ENCODE data around the gene AKT1.

AKT1 gene

GRCh38 chr14:104750056-104750752 is 45.3 kb downstream of the AKT1 start:
- no peaks in the 10 kb centered on the region for H3K36me3 ChIP-seq (replicated peaks; ENCODE audit: low read depth, low read length)
- TF ChIP-seq EZH2phosphoT487 (IDR thresholded peaks at IDR 0.05; ENCODE audit: low read depth): no peak
- TF ChIP-seq, protein P1, sequence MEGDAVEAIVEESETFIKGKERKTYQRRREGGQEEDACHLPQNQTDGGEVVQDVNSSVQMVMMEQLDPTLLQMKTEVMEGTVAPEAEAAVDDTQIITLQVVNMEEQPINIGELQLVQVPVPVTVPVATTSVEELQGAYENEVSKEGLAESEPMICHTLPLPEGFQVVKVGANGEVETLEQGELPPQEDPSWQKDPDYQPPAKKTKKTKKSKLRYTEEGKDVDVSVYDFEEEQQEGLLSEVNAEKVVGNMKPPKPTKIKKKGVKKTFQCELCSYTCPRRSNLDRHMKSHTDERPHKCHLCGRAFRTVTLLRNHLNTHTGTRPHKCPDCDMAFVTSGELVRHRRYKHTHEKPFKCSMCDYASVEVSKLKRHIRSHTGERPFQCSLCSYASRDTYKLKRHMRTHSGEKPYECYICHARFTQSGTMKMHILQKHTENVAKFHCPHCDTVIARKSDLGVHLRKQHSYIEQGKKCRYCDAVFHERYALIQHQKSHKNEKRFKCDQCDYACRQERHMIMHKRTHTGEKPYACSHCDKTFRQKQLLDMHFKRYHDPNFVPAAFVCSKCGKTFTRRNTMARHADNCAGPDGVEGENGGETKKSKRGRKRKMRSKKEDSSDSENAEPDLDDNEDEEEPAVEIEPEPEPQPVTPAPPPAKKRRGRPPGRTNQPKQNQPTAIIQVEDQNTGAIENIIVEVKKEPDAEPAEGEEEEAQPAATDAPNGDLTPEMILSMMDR (IDR thresholded peaks at IDR 0.05; ENCODE audit: low read depth, low read length): no peak
- no peak overlapping the region for H3K27ac ChIP-seq (ENCODE audit: low read length)
- H3K4me1 ChIP-seq (ENCODE audit: low read length): peaks cover 23% of the 10 kb centered on the region
- H4K20me1 ChIP-seq (ENCODE audit: insufficient read depth, low read length): no peaks in the 10 kb centered on the region
- no peak overlapping the region for H2AFZ ChIP-seq (ENCODE audit: low read depth, low read length)
- no peak overlapping the region for H3K9ac ChIP-seq (ENCODE audit: low read length)
- no peaks in the 10 kb centered on the region for H3K9me3 ChIP-seq (ENCODE audit: insufficient read depth, low read length)
- no peaks in the 10 kb centered on the region for H3K27me3 ChIP-seq (ENCODE audit: low read depth, low read length)
- no peak overlapping the region for H3K4me3 ChIP-seq (ENCODE audit: low read length)
- no peak overlapping the region for H3K4me2 ChIP-seq (ENCODE audit: low read length)
- H3K79me2 ChIP-seq (ENCODE audit: low read length): peaks cover 26% of the 10 kb centered on the region

DNA sequence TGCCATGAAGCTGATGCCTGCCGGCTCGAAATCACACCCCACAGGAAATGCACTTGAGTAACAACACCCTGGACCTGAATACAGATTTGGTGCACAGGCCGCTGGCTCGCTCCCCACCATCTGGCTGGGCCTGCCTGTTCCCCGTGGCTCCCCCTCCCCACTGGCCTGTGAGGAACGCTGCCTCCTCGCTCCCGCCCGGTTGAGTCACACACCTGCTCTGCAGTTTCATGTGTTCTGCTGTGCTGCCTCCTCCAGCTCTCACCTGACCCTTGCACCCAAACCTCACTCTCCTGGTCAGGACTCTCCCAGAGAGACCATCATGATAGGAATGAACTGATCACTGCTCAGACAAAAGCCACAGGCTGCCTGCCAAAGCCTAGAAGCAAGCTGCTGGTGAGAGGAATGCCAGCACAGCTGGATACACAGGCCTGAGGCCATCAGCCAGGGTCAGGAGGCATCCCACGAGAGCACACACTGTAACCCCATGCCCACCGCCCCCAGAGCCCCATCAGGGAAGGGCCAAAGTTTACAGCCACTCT is 46.4 kb downstream of the AKT1 start:
- peaks cover 16% of the 10 kb centered on the region for H3K79me2 ChIP-seq (ENCODE audit: low read length)
- no peaks in the 10 kb centered on the region for H3K27me3 ChIP-seq (ENCODE audit: low read depth, low read length)
- no peak overlapping the region for H2AFZ ChIP-seq (ENCODE audit: low read depth, low read length)
- no peaks in the 10 kb centered on the region for H4K20me1 ChIP-seq (ENCODE audit: insufficient read depth, low read length)
- no peak overlapping the region for H3K9ac ChIP-seq (ENCODE audit: low read length)
- no peak overlapping the region for H3K4me3 ChIP-seq (ENCODE audit: low read length)
- H3K27ac ChIP-seq (ENCODE audit: low read length): no peak overlapping the region
- no peak overlapping the region for H3K4me2 ChIP-seq (ENCODE audit: low read length)
- TF ChIP-seq EZH2phosphoT487 (IDR thresholded peaks at IDR 0.05; ENCODE audit: low read depth): no peak
- TF ChIP-seq, protein P1 (IDR thresholded peaks at IDR 0.05; ENCODE audit: low read depth, low read length): no peak
- no peaks in the 10 kb centered on the region for H3K36me3 ChIP-seq (replicated peaks; ENCODE audit: low read depth, low read length)
- H3K4me1 ChIP-seq (ENCODE audit: low read length): peaks cover 14% of the 10 kb centered on the region
- no peaks in the 10 kb centered on the region for H3K9me3 ChIP-seq (ENCODE audit: insufficient read depth, low read length)

GRCh38 chr14:104747876-104748275 is 47.7 kb downstream of the AKT1 start:
- no peak overlapping the region for H3K4me2 ChIP-seq (ENCODE audit: low read length)
- no peak overlapping the region for H3K27ac ChIP-seq (ENCODE audit: low read length)
- no peaks in the 10 kb centered on the region for H3K9me3 ChIP-seq (ENCODE audit: insufficient read depth, low read length)
- H3K79me2 ChIP-seq (ENCODE audit: low read length): peaks cover 4% of the 10 kb centered on the region; the same call in 1 of the 2 replicates
- no peak overlapping the region for H3K9ac ChIP-seq (ENCODE audit: low read length)
- H2AFZ ChIP-seq (ENCODE audit: low read depth, low read length): no peak overlapping the region
- peaks cover 8% of the 10 kb centered on the region; the same call in 1 of the 2 replicates for H3K4me1 ChIP-seq (ENCODE audit: low read length)
- no peaks in the 10 kb centered on the region for H3K36me3 ChIP-seq (replicated peaks; ENCODE audit: low read depth, low read length)
- no peaks in the 10 kb centered on the region for H4K20me1 ChIP-seq (ENCODE audit: insufficient read depth, low read length)
- TF ChIP-seq EZH2phosphoT487 (IDR thresholded peaks at IDR 0.05; ENCODE audit: low read depth): no peak
- TF ChIP-seq, protein P1 (IDR thresholded peaks at IDR 0.05; ENCODE audit: low read depth, low read length): no peak
- H3K4me3 ChIP-seq (ENCODE audit: low read length): no peak overlapping the region
- H3K27me3 ChIP-seq (ENCODE audit: low read depth, low read length): no peaks in the 10 kb centered on the region

DNA sequence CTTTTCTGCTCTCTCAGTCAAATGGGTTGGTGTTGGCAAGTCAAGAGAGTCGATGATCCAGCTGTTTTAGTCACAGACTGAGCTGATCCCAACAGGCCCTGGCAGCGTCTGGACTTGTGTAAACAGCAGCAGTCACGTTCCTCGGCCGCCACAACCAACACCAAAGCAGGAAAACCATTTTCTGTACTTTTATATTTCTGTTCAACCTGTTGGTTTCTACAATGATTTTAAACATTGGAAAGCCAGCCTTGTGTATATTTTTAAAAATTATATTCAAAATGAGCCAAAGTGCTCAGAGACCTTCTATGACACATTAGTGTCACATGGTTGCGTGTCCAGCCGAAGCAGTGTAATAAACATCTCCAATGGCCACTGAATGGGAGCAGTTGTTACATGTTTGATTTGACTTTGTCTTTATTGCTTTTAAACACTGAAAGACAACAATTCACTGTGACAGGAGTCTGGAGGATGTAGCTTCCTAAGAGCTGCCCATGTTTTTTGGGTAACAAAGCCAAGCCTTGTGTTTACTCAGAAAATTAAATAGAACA is 48.5 kb downstream of the AKT1 start:
- no peak for TF ChIP-seq EZH2phosphoT487 (IDR thresholded peaks at IDR 0.05; ENCODE audit: low read depth)
- TF ChIP-seq, protein P1 (IDR thresholded peaks at IDR 0.05; ENCODE audit: low read depth, low read length): no peak
- H3K27me3 ChIP-seq (ENCODE audit: low read depth, low read length): no peaks in the 10 kb centered on the region
- H3K79me2 ChIP-seq (ENCODE audit: low read length): peaks cover under 1% of the 10 kb centered on the region; the same call in 1 of the 2 replicates
- H3K9me3 ChIP-seq (ENCODE audit: insufficient read depth, low read length): no peaks in the 10 kb centered on the region
- no peaks in the 10 kb centered on the region for H4K20me1 ChIP-seq (ENCODE audit: insufficient read depth, low read length)
- no peak overlapping the region for H3K9ac ChIP-seq (ENCODE audit: low read length)
- H3K27ac ChIP-seq (ENCODE audit: low read length): no peak overlapping the region
- H3K4me1 ChIP-seq (ENCODE audit: low read length): peaks cover 6% of the 10 kb centered on the region; the same call in 1 of the 2 replicates
- no peak overlapping the region for H3K4me2 ChIP-seq (ENCODE audit: low read length)
- H3K36me3 ChIP-seq (replicated peaks; ENCODE audit: low read depth, low read length): no peaks in the 10 kb centered on the region
- H2AFZ ChIP-seq (ENCODE audit: low read depth, low read length): no peak overlapping the region
- no peak overlapping the region for H3K4me3 ChIP-seq (ENCODE audit: low read length)

Measured in OCI-LY3 (cell line).